ENCODE data around the gene OPCML.

The OPCML gene

GRCh38 chr11:132894606-132895005 is 637.7 kb downstream of the OPCML start:
- Mint-ChIP-seq H3K36me3 (no peaks in the 10 kb centered on the region), H3K27ac (no peak overlapping the region), H3K9me3 (no peaks in the 10 kb centered on the region), H3K4me1 (no peaks in the 10 kb centered on the region), H3K4me3 (no peak overlapping the region), H3K27me3 (no peaks in the 10 kb centered on the region)

DNA sequence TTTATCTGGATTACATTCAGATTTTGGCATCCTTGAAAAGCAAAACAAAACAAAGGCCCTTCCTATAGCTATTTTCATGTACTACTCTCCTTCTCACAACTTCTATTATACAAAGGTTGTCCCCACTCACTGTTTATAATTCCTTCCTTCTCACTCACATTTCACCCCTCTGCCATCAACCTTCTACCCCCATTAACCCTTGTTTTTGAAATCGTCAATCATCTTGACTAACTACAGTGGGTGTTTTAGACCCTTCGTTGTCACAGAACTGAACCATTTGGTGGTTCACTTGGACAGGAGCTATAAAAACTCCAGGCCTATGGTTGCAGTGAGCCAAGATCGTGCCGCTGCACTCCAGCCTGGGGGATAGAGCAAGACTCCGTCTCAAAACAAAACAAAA is 639.4 kb downstream of the OPCML start:
- Mint-ChIP-seq H3K36me3 (no peaks in the 10 kb centered on the region), H3K4me3 (no peak overlapping the region), H3K27ac (no peak overlapping the region), H3K9me3 (no peaks in the 10 kb centered on the region), H3K27me3 (no peaks in the 10 kb centered on the region), H3K4me1 (no peaks in the 10 kb centered on the region)

- Mint-ChIP-seq H3K4me1 (no peaks in the 10 kb centered on the region), H3K4me3 (no peak overlapping the region), H3K27ac (no peak overlapping the region), H3K9me3 (no peaks in the 10 kb centered on the region), H3K27me3 (no peaks in the 10 kb centered on the region), H3K36me3 (no peaks in the 10 kb centered on the region)
Measured at GRCh38 chr11:132888226-132888625, 644.1 kb downstream of the OPCML start.

- H3K4me1 Mint-ChIP-seq: no peaks in the 10 kb centered on the region
- no peak overlapping the region for H3K4me3 Mint-ChIP-seq
- H3K27me3 Mint-ChIP-seq: no peaks in the 10 kb centered on the region
- H3K27ac Mint-ChIP-seq: no peak overlapping the region
- H3K9me3 Mint-ChIP-seq: no peaks in the 10 kb centered on the region
- H3K36me3 Mint-ChIP-seq: no peaks in the 10 kb centered on the region
Measured at GRCh38 chr11:132886335-132886734, 646.0 kb downstream of the OPCML start.

GRCh38 chr11:132883241-132883640 is 649.1 kb downstream of the OPCML start:
- no peak overlapping the region for H3K27ac Mint-ChIP-seq
- no peak overlapping the region for H3K4me3 Mint-ChIP-seq
- H3K27me3 Mint-ChIP-seq: peaks cover 2% of the 10 kb centered on the region
- H3K36me3 Mint-ChIP-seq: no peaks in the 10 kb centered on the region
- H3K4me1 Mint-ChIP-seq: no peaks in the 10 kb centered on the region
- H3K9me3 Mint-ChIP-seq: peaks cover 10% of the 10 kb centered on the region

DNA sequence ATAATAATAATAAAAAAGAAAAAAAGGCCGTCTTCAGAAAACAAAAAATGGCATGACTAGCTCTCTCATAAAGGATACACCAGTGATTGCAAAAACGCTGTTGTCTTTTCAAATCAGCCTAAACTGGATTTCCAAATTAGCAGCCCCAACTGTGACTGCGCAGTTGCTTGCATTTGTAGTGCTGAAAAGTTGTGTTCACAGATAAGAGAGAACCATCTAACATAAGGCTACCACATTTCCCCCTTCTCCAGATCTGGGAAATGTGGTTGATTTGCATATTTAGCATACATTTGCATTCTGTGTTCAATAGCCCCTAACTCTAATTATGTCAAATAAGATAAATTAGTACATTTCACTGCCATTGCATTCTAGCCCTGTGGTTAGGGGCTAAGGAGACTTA is 650.7 kb downstream of the OPCML start:
- no peaks in the 10 kb centered on the region for H3K4me1 Mint-ChIP-seq
- H3K4me3 Mint-ChIP-seq: no peak overlapping the region
- H3K27ac Mint-ChIP-seq: no peak overlapping the region
- H3K27me3 Mint-ChIP-seq: peaks cover 2% of the 10 kb centered on the region
- peaks cover 10% of the 10 kb centered on the region for H3K9me3 Mint-ChIP-seq
- H3K36me3 Mint-ChIP-seq: no peaks in the 10 kb centered on the region

DNA sequence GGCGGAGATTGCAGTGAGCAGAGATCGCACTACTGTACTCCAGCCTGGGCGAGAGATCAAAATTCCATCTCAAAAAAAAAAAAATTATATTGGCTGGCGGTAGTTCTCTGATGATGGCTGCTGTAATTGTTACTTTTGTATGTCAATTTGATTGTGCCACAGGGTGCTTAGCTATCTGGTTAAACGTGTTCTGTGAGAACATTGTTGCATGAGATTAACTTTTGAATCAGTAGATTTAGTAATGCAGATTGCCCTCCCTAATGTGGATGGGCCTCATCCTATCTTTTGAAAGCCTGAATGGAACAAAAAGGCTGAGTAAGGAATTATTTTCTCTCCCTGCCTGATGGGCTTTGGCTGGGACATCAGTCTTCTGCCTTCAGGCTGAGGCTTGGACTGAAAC is 654.2 kb downstream of the OPCML start:
- H3K27me3 Mint-ChIP-seq: peaks cover 2% of the 10 kb centered on the region
- no peaks in the 10 kb centered on the region for H3K36me3 Mint-ChIP-seq
- peaks cover 10% of the 10 kb centered on the region for H3K9me3 Mint-ChIP-seq
- no peak overlapping the region for H3K27ac Mint-ChIP-seq
- no peaks in the 10 kb centered on the region for H3K4me1 Mint-ChIP-seq
- H3K4me3 Mint-ChIP-seq: no peak overlapping the region

- no peaks in the 10 kb centered on the region for H3K36me3 Mint-ChIP-seq
- H3K27ac Mint-ChIP-seq: no peak overlapping the region
- peaks cover 2% of the 10 kb centered on the region for H3K27me3 Mint-ChIP-seq
- no peaks in the 10 kb centered on the region for H3K4me1 Mint-ChIP-seq
- peaks cover 10% of the 10 kb centered on the region for H3K9me3 Mint-ChIP-seq
- H3K4me3 Mint-ChIP-seq: no peak overlapping the region
Measured at GRCh38 chr11:132876705-132877104, 655.6 kb downstream of the OPCML start.

DNA sequence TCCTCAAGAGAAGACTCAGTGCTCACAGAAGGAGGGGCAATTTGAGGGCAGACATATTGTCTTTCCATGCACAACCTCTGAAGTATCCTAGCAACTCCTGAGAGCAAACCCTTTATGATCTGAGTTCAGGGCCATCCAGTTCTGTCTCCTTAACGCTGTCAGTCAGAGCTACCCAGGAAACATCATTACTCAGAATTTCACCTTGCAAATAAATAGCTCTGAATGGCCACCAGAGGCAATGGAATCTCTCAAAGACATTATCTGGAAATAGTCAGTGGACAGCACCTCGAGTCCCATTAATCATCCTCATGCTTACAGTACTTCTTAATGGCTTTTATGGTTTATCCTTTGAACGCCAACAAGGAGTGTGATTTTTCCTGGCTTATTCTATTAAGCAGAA is 656.1 kb downstream of the OPCML start:
- no peaks in the 10 kb centered on the region for H3K4me1 Mint-ChIP-seq
- H3K4me3 Mint-ChIP-seq: no peak overlapping the region
- no peaks in the 10 kb centered on the region for H3K36me3 Mint-ChIP-seq
- H3K27ac Mint-ChIP-seq: no peak overlapping the region
- H3K9me3 Mint-ChIP-seq: peaks cover 10% of the 10 kb centered on the region
- peaks cover 2% of the 10 kb centered on the region for H3K27me3 Mint-ChIP-seq

DNA sequence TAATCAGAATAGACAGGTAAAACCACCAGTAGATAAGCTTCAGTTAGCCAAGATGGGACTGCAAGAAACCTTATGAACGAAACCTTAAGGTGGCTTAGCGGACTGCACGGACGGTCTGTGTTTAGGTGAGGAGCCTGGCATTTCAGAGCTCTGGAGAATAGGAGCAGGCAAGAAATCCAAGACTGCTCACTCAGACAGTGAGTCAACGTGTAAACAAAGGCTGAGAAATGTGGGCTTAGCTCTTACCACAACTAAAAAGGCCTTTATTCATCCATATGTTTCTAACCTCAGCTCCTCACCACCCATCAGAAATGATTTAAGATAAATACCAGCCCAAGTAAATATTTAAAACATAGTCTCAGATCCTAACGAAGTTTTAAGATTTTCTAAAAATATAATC is 657.7 kb downstream of the OPCML start:
- Mint-ChIP-seq H3K4me3 (no peak overlapping the region), H3K36me3 (no peaks in the 10 kb centered on the region), H3K27me3 (no peaks in the 10 kb centered on the region), H3K9me3 (peaks cover 5% of the 10 kb centered on the region), H3K4me1 (no peaks in the 10 kb centered on the region), H3K27ac (no peak overlapping the region)

DNA sequence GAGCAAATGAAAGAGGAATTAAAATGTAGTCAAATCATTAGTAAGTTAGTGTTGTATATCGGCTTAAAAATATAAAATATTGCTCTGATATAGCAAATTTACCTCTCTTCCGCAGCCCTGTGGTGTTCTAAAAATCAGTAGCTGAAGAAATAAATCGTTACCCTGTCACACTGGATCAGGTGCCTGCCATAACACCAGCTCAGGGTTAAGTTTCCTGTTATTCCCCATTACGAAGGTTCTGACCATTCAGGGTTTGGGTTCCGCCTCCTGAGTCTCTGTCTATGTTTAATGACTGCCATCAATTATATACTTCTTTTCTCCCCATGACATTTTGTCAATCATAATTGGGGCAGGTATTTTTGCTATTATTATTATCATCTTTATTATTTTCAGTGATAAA is 658.5 kb downstream of the OPCML start:
- no peaks in the 10 kb centered on the region for H3K4me1 Mint-ChIP-seq
- H3K27me3 Mint-ChIP-seq: no peaks in the 10 kb centered on the region
- no peaks in the 10 kb centered on the region for H3K36me3 Mint-ChIP-seq
- H3K4me3 Mint-ChIP-seq: no peak overlapping the region
- H3K27ac Mint-ChIP-seq: no peak overlapping the region
- no peaks in the 10 kb centered on the region for H3K9me3 Mint-ChIP-seq

DNA sequence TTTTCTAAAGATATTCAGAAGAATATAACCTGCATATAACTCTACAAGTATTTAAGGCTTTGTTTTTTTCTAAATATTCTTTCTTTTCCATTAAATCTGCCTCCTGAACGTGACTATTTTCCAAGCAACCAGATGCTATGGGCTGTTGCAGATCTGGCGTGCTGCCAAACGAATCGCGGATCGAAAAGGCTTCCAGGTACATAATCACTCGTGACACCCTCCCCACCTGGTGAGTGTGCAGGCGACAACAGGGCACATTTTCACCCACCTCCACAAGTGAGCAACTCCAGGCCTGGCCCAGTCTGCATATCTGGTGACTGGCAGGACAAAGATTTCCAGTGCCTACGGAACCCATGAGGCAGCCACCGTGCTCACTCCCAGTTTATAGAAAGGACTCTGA is 660.1 kb downstream of the OPCML start:
- Mint-ChIP-seq H3K27me3 (no peaks in the 10 kb centered on the region), H3K4me1 (no peaks in the 10 kb centered on the region), H3K4me3 (no peak overlapping the region), H3K9me3 (no peaks in the 10 kb centered on the region), H3K27ac (no peak overlapping the region), H3K36me3 (no peaks in the 10 kb centered on the region)

DNA sequence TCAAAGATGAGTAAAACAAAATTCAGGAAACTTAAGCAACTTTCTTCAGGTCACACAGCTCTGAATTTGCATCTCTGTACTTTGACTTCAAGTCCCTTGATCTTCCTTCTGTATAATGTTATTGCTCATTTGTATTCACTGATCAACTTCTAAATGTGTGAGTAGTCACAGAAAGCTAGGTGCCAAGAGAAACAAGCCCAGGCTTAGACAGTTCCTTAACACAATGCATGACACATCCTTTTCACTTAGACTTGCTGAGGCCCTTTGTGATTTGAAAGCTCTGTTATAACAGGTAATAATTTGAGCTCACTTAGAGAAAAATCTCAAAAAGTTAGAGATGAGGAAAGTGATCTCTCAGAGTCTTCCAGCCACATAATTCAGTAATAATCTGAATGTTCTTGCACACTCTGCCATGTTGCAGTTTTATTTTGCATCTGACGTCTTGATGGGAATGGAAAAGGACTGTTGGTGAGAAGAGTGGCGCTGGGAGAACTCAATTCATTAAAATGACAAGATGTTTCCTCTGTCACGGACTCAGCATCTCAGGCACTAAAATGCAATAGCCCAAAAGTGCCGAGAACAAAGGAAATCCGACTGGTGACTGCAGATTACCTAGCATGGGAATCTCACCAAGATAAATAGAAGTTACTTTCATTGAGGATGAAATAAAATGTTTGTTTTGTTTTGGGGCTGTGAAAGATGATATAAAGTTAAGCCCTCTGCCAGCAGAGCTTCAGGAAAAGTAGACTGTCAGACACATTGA is 665.3 kb downstream of the OPCML start:
- Mint-ChIP-seq H3K4me3 (no peak overlapping the region), H3K27ac (no peak overlapping the region), H3K9me3 (peaks cover 4% of the 10 kb centered on the region), H3K36me3 (no peaks in the 10 kb centered on the region), H3K4me1 (no peaks in the 10 kb centered on the region), H3K27me3 (no peaks in the 10 kb centered on the region)

- H3K27ac Mint-ChIP-seq: no peak overlapping the region
- no peaks in the 10 kb centered on the region for H3K27me3 Mint-ChIP-seq
- no peaks in the 10 kb centered on the region for H3K36me3 Mint-ChIP-seq
- no peak overlapping the region for H3K4me3 Mint-ChIP-seq
- H3K9me3 Mint-ChIP-seq: peaks cover 4% of the 10 kb centered on the region
- H3K4me1 Mint-ChIP-seq: no peaks in the 10 kb centered on the region
Measured at GRCh38 chr11:132865623-132866022, 666.7 kb downstream of the OPCML start.

- Mint-ChIP-seq H3K9me3 (peaks cover 4% of the 10 kb centered on the region), H3K36me3 (no peaks in the 10 kb centered on the region), H3K27ac (no peak overlapping the region), H3K4me1 (no peaks in the 10 kb centered on the region), H3K27me3 (no peaks in the 10 kb centered on the region), H3K4me3 (no peak overlapping the region)
Measured at GRCh38 chr11:132864811-132865576, 667.3 kb downstream of the OPCML start.

GRCh38 chr11:132862933-132863332 is 669.4 kb downstream of the OPCML start:
- Mint-ChIP-seq H3K4me3 (no peak overlapping the region), H3K36me3 (no peaks in the 10 kb centered on the region), H3K27ac (no peak overlapping the region), H3K9me3 (peaks cover 4% of the 10 kb centered on the region), H3K27me3 (no peaks in the 10 kb centered on the region), H3K4me1 (no peaks in the 10 kb centered on the region)
